GM18526 (cell line): ENCODE data around the gene SLC9B2.

Experiments
- POLR2A ChIP-seq: IDR thresholded peaks from 3 replicates; pipeline ENCODE4 v1.6.1; 2011; ENCODE audit not compliant: insufficient read length; ENCODE audit errors: extremely low read depth

Gene SLC9B2

GRCh38 chr4:103011378-103012025 is 65.1 kb downstream of the SLC9B2 start:
- TF ChIP-seq POLR2A, result no peak

- TF ChIP-seq POLR2A, result no peak
These were observed 65.8 kb downstream of the SLC9B2 start for GRCh38 chr4:103010804-103011203.

- no peak for TF ChIP-seq POLR2A
These were observed 67.5 kb downstream of the SLC9B2 start for GRCh38 chr4:103008875-103009729.

GRCh38 chr4:103002551-103002950 is 74.0 kb downstream of the SLC9B2 start:
- no peak for TF ChIP-seq POLR2A

GRCh38 chr4:102994803-102995202 is 81.8 kb downstream of the SLC9B2 start:
- TF ChIP-seq POLR2A, result no peak

GRCh38 chr4:102988429-102989020 is 88.0 kb downstream of the SLC9B2 start:
- TF ChIP-seq POLR2A, result no peak

GRCh38 chr4:102981005-102981404 is 95.6 kb downstream of the SLC9B2 start:
- TF ChIP-seq POLR2A, result no peak
